H9 (cell line): ENCODE measurements around the gene TNK2. TPM values are rescaled to one million over a fixed set of nuclear protein-coding genes. Genes with fewer than 3 reads are reported as not detected.
A peak's percentile ranks its signal among the peaks of the same experiment; 100 is the strongest.

ENCODE experiments used
- DNase-seq: peaks from one replicate; pipeline ENCODE4 v3.0.0-alpha.2; 2017
- H2AFZ ChIP-seq: one replicate; pipeline ENCODE4 v1.6.1; 2013; ENCODE audit warnings: mild to moderate bottlenecking, low read length, control low read depth, moderate library complexity
- H2AK5ac ChIP-seq: 2 replicates; pipeline ENCODE4 v1.6.1; 2013; ENCODE audit warnings: low read length, control low read depth, mixed read lengths; ENCODE audit not compliant: insufficient read length
- H2BK120ac ChIP-seq: one replicate; pipeline ENCODE4 v1.6.1; 2013; ENCODE audit warnings: low read depth, mild to moderate bottlenecking, low read length, control low read depth, inconsistent platforms; ENCODE audit not compliant: poor library complexity, severe bottlenecking
- H2BK12ac ChIP-seq: 2 replicates; pipeline ENCODE4 v1.6.1; 2013; ENCODE audit warnings: low read length, control low read depth, mixed read lengths, low read depth; ENCODE audit not compliant: insufficient read length
- H2BK15ac ChIP-seq: 2 replicates; pipeline ENCODE4 v1.6.1; 2013; ENCODE audit warnings: low read depth, low read length, control low read depth
- H2BK20ac ChIP-seq: one replicate; pipeline ENCODE4 v1.6.1; 2013; ENCODE audit warnings: low read depth, mild to moderate bottlenecking, low read length, control low read depth, inconsistent platforms; ENCODE audit not compliant: poor library complexity, severe bottlenecking
- H2BK5ac ChIP-seq: 2 replicates; pipeline ENCODE4 v1.6.1; 2013; ENCODE audit warnings: low read length, control low read depth, mixed read lengths; ENCODE audit not compliant: insufficient read length
- H3K14ac ChIP-seq: 2 replicates; pipeline ENCODE4 v1.6.1; 2013; ENCODE audit warnings: low read length, control low read depth; ENCODE audit not compliant: insufficient read depth
- H3K18ac ChIP-seq: 2 replicates; pipeline ENCODE4 v1.6.1; 2013; ENCODE audit warnings: low read depth, mild to moderate bottlenecking, mixed read lengths, low read length, control low read depth; ENCODE audit not compliant: insufficient read length
- H3K23ac ChIP-seq: 2 replicates; pipeline ENCODE4 v1.6.1; 2013; ENCODE audit warnings: low read length, control low read depth, mixed read lengths, low read depth; ENCODE audit not compliant: insufficient read length
- H3K23me2 ChIP-seq: 2 replicates; pipeline ENCODE4 v1.6.1; 2013; ENCODE audit warnings: low read depth, mild to moderate bottlenecking, mixed read lengths, low read length, control low read depth; ENCODE audit not compliant: insufficient read length, poor library complexity, severe bottlenecking
- H3K27ac ChIP-seq: 2 replicates; pipeline ENCODE4 v1.5.1; 2013; ENCODE audit warnings: low read length, control low read depth, mixed read lengths, low read depth; ENCODE audit not compliant: insufficient read length
- H3K27me3 ChIP-seq: 2 replicates; pipeline ENCODE4 v1.6.1; 2013; ENCODE audit warnings: low read length, control low read depth, inconsistent platforms; ENCODE audit not compliant: insufficient read depth
- H3K4ac ChIP-seq: 2 replicates; pipeline ENCODE4 v1.6.1; 2013; ENCODE audit warnings: low read depth, mild to moderate bottlenecking, control low read depth, inconsistent platforms, low read length, moderate library complexity
- H3K4me1 ChIP-seq: 2 replicates; pipeline ENCODE4 v1.6.1; 2013; ENCODE audit warnings: low read length, control low read depth, inconsistent platforms; ENCODE audit not compliant: insufficient read depth
- H3K4me2 ChIP-seq: 2 replicates; pipeline ENCODE4 v1.6.1; 2013; ENCODE audit warnings: low read length, control low read depth, mixed read lengths; ENCODE audit not compliant: insufficient read length, insufficient read depth
- H3K56ac ChIP-seq: 2 replicates; pipeline ENCODE4 v1.6.1; 2013; ENCODE audit warnings: low read depth, mild to moderate bottlenecking, mixed read lengths, low read length, control low read depth; ENCODE audit not compliant: insufficient read length
- H3K79me1 ChIP-seq: 2 replicates; pipeline ENCODE4 v1.6.1; 2013; ENCODE audit warnings: low read depth, mild to moderate bottlenecking, moderate library complexity, low read length, control low read depth, inconsistent platforms; ENCODE audit not compliant: insufficient read depth, poor library complexity, severe bottlenecking
- H3K79me2 ChIP-seq: 2 replicates; pipeline ENCODE4 v1.6.1; 2013; ENCODE audit warnings: low read length, control low read depth, inconsistent platforms; ENCODE audit not compliant: insufficient read depth
- H3K9ac ChIP-seq: 2 replicates; pipeline ENCODE4 v1.6.1; 2013; ENCODE audit warnings: low read length, control low read depth, mixed read lengths; ENCODE audit not compliant: insufficient read length; ENCODE audit errors: extremely low read depth
- H3K9me3 ChIP-seq: one replicate; pipeline ENCODE4 v1.6.1; 2013; ENCODE audit warnings: low read depth, low read length, inconsistent platforms; ENCODE audit not compliant: control insufficient read depth
- H3T11ph ChIP-seq: one replicate; pipeline ENCODE4 v1.6.1; 2013; ENCODE audit warnings: mild to moderate bottlenecking, low read length, control low read depth, inconsistent platforms
- H4K20me1 ChIP-seq: one replicate; pipeline ENCODE4 v1.6.1; 2013; ENCODE audit not compliant: control insufficient read depth, insufficient read length, insufficient read depth
- H4K5ac ChIP-seq: 2 replicates; pipeline ENCODE4 v1.6.1; 2013; ENCODE audit warnings: low read depth, mild to moderate bottlenecking, mixed read lengths, low read length, control low read depth; ENCODE audit not compliant: insufficient read length
- H4K8ac ChIP-seq: replicated peaks from 2 replicates; pipeline ENCODE4 v1.6.1; 2013; ENCODE audit warnings: low read length, control low read depth, mixed read lengths, low read depth; ENCODE audit not compliant: insufficient read length
- H4K91ac ChIP-seq: 2 replicates; pipeline ENCODE4 v1.6.1; 2013; ENCODE audit warnings: low read depth, mild to moderate bottlenecking, moderate library complexity, mixed read lengths, low read length, control low read depth; ENCODE audit not compliant: insufficient read length
- H3K27ac Mint-ChIP-seq, 3 experiments: 2 replicates in 2 of 3; 3 replicates in 1 of 3; pipeline ENCODE4 v1.8.0; 2020 to 2021; ENCODE audit warnings: mixed read lengths in 3 of 3, mild to moderate bottlenecking in 1 of 3, moderate library complexity in 1 of 3
- H3K27me3 Mint-ChIP-seq: 2 replicates; pipeline ENCODE4 v1.8.0; 2021; ENCODE audit warnings: low read depth, mild to moderate bottlenecking, moderate library complexity, mixed read lengths
- H3K36me3 Mint-ChIP-seq, 3 experiments: 2 replicates in 2 of 3; 3 replicates in 1 of 3; pipeline ENCODE4 v1.8.0; 2020 to 2021; ENCODE audit warnings: low read depth in 3 of 3, mixed read lengths in 3 of 3; ENCODE audit not compliant: insufficient read depth in 1 of 3
- H3K4me1 Mint-ChIP-seq, 2 experiments: 2 replicates each; pipeline ENCODE4 v1.8.0; 2020; ENCODE audit warnings: mixed read lengths in 2 of 2
- H3K4me3 Mint-ChIP-seq, 2 experiments: 2 replicates in 1 of 2; 3 replicates in 1 of 2; pipeline ENCODE4 v1.8.0; 2020 to 2021; ENCODE audit warnings: mild to moderate bottlenecking in 2 of 2, mixed read lengths in 2 of 2, moderate library complexity in 1 of 2
- H3K9me3 Mint-ChIP-seq, 2 experiments: 2 replicates in 1 of 2; 3 replicates in 1 of 2; pipeline ENCODE4 v1.8.0; 2020; ENCODE audit warnings: mild to moderate bottlenecking in 2 of 2, mixed read lengths in 2 of 2, moderate library complexity in 1 of 2
- CTCF ChIP-seq: fragments of 200-600 bp; sonication (generic); conservative IDR thresholded peaks from 3 replicates; pipeline ENCODE4 v1.8.0; 2021; ENCODE audit warnings: antibody characterized with exemption, mild to moderate bottlenecking
- WGBS: extraction: QIAGEN DNeasy Blood & Tissue Kit; methylation state at CpG from one replicate; pipeline ENCODE4 v1.1.7; 2013; ENCODE audit warnings: missing lambda C conversion rate, low lambda C conversion rate, mixed read lengths; ENCODE audit not compliant: insufficient read length; ENCODE audit errors: extremely low coverage; 5-methylcytosine and 5-hydroxymethylcytosine counted together
- total RNA-seq: library from RNA; stranded (reverse); gene quantifications from 2 replicates; pipeline ENCODE4 v1.2.1, GENCODE V29; 2021

The TNK2 gene
- total RNA-seq, 1 experiment from 2014 or later: 34.5 TPM

GRCh38 chr3:195911041-195911945, 2.9 kb upstream of the TNK2 start:
- Histone ChIP-seq H4K5ac (no peak overlapping the region), H3K79me2 (peaks cover 1% of the 10 kb centered on the region; the same call in 1 of the 2 replicates), H3K27me3 (no peaks in the 10 kb centered on the region), H3K18ac (no peak overlapping the region), H2BK5ac (no peak overlapping the region), H3K9ac (no peak overlapping the region), H4K20me1 (no peaks in the 10 kb centered on the region), H3K23ac (no peak overlapping the region), H4K91ac (no peak overlapping the region), H3K23me2 (peaks cover 18% of the 10 kb centered on the region), H3T11ph (no peak overlapping the region), H3K4ac (no peak overlapping the region), H2AFZ (no peak overlapping the region), H3K27ac (no peak overlapping the region), H3K9me3 (no peaks in the 10 kb centered on the region), H3K56ac (no peak overlapping the region), H2BK20ac (no peak overlapping the region), H3K14ac (no peak overlapping the region), H3K4me1 (peaks cover 4% of the 10 kb centered on the region; the same call in 1 of the 2 replicates), H3K79me1 (no peaks in the 10 kb centered on the region), H3K4me2 (no peak overlapping the region), H4K8ac (no peak overlapping the region), H2AK5ac (no peak overlapping the region), H2BK12ac (no peak overlapping the region), H2BK15ac (no peak overlapping the region), H2BK120ac (no peak overlapping the region)
- H3K27me3 Mint-ChIP-seq: peaks cover 10% of the 10 kb centered on the region
- no peak for DNase-seq
- no peaks in the 10 kb centered on the region; a peak in 1 of 5 replicates for H3K9me3 Mint-ChIP-seq
- no CpG with 5 or more reads among the region's 14 CpGs for WGBS
- no peak overlapping the region; a peak in 1 of 7 replicates for H3K27ac Mint-ChIP-seq
- no peak for TF ChIP-seq CTCF
- H3K4me1 Mint-ChIP-seq: peaks cover 39 to 48% of the 10 kb centered on the region in 2 experiments
- H3K36me3 Mint-ChIP-seq: no peaks in the 10 kb centered on the region; a peak in 4 of 7 replicates
- peak overlapping the region in 1 of 2 experiments; percentile 87; a peak in 2 of 5 replicates for H3K4me3 Mint-ChIP-seq
